KBM-7 (cell line): ENCODE data around the gene MEIS3.
A peak's percentile ranks its signal among the peaks of the same experiment; 100 is the strongest.
"Not testable (repeated sequence)": the region's sequence is repeated elsewhere in the genome, so short reads cannot be mapped to it uniquely, and the experiment has no call there.

Experiments used
- DNase-seq: peaks from one replicate; pipeline ENCODE4 v3.0.0-alpha.2; 2015
- in situ Hi-C: fragments of 300-500 bp; cut with MboI; formaldehyde crosslinking; loops from 2 replicates; pipeline ENCODE4 v1.14.3; 2020; ENCODE audit warnings: low sequenced_read_pairs, low pct_unique_long_range_greater_than_20kb, mixed read lengths

MEIS3 gene

DNA sequence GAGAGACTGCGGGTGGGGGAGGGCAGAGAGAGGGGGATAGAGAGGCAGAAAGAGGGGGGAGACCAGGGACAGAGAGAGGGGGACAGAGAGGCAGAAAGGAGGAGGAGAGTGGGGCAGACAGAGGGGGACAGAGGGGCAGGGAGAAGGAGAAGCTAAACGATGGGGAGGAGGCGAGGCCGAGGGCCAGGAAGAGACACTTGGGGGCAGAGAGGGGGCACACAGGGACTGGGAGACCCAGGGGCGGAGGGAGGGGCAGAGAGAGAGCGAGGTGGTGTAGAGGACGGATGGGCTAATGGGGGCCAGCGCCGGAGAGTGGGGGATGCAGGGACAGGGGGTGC is 666 bp downstream of the MEIS3 start:
- DNase-seq, result no peak
- in situ Hi-C loops, result no loop called here

GRCh38 chr19:47417746-47418691 is 1.3 kb downstream of the MEIS3 start:
- DNase-seq, result no peak
- in situ Hi-C loops, result no loop called here

DNA sequence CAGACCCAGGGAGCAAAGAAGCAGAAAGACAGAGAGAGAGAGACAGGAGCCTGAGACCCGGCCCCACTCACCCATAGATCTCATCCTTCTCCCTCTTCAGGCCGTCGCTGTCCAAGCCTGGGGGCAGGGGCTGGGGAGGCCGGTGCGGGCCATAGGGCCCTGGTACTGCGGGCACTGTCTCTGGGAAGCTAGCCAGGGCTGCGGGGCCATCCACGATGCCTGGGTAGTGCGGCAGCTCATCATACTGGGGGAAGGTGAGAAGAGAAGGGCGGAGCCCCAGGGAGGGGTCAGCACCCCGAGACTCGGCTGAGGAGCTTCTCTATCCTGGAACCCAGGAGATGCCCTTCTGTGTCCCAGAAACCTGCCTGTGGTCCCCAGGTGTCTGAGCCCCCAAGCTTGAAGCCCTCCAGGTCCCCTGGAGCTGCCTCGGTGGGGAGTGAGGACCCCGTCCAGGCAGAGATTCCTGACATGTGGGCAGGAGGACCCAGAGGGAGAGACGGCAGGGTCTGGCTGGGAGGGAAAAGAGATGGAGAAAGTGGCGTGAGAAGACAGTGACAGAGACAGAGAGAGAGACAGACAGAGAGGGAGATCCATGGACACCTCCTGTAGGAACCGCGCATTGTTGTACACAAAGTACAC is 2.1 kb downstream of the MEIS3 start:
- in situ Hi-C loops, result no loop called here
- DNase-seq, result no peak

- in situ Hi-C loops, result no loop called here
These were observed 2.7 kb downstream of the MEIS3 start for GRCh38 chr19:47416643-47416985.

DNA sequence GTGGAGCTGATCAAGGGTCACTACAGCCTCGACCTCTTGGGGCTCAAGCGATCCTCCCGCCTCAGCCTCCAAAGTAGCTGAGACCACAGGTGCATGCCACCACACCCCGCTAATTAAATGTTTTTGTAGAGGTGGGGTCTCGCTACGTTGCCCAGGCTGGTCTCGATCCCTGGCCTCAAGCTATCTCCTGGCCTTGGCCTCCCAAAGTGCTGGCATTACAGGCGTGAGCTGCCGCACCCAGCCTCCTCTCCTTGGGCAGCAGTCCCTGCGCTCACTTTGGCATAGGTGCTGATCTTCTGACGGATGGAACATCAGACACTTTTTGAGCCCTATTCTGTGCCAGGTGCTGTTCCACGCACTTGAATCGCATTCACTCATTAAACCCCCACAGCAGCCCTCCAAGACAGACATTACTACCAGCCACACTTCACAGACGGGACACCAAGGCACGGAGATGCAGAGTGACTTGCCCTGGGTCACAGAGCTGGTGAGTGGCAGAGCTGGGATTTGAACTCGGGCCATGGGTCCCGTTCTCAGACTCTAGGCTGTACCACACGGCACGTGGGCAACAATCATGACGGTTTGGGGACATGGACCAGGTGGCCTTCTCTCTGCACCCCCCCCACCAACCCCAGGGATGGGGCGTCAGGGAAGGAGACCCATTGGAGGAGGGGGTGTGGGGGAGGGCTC is 3.2 kb downstream of the MEIS3 start:
- in situ Hi-C loops, result no loop called here
- DNase-seq, result no peak

More at GRCh38 chr19:47416643-47416985, 2.7 kb downstream of the MEIS3 start:
- DNase-seq, result no peak

- in situ Hi-C loops, result no loop called here
- DNase-seq, result peak; percentile 56
These were observed 4.9 kb downstream of the MEIS3 start for GRCh38 chr19:47414469-47414868.

- in situ Hi-C loops, result no loop called here
- no peak for DNase-seq
These were observed 5.4 kb downstream of the MEIS3 start for GRCh38 chr19:47413941-47414340.

DNA sequence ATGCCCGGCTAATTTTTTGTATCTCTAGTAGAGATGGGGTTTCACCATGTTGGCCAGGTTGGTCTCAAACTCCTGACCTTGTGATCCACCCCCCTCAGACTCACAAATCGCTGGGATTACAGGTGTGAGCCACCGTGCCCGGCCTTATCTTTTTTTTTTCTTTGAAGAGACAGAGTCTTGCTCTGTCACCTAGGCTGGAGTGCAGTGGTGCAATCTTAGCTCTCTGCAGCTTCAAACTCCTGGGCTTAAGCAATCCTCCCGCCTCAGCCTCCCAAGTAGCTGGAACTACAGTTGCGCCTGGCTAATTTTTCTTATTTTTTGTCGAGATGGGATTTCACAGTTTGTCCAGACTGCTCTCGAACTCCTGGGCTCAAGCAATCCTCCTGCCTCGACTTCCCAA is 7.6 kb downstream of the MEIS3 start:
- DNase-seq, in situ Hi-C loops: not testable (repeated sequence)

DNA sequence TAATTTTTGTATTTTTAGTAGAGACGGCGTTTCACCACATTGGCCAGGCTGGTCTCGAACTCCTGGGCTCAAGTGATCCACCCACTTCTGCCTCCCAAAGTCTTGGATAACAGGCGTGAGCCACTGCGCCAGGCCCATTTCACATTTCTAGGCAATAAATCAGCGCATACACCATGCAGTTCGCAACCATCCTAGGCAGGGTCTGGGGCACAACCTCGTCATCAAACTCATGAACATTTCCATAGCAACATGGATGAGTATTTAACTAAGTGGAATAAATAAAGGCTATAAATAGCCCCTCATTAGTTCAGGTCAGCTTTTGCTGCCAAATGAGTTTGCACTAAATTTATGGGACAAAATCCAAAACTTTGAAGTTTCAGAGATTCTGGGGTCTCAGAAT is 8.2 kb downstream of the MEIS3 start:
- in situ Hi-C loops, result no loop called here
- no peak for DNase-seq

DNA sequence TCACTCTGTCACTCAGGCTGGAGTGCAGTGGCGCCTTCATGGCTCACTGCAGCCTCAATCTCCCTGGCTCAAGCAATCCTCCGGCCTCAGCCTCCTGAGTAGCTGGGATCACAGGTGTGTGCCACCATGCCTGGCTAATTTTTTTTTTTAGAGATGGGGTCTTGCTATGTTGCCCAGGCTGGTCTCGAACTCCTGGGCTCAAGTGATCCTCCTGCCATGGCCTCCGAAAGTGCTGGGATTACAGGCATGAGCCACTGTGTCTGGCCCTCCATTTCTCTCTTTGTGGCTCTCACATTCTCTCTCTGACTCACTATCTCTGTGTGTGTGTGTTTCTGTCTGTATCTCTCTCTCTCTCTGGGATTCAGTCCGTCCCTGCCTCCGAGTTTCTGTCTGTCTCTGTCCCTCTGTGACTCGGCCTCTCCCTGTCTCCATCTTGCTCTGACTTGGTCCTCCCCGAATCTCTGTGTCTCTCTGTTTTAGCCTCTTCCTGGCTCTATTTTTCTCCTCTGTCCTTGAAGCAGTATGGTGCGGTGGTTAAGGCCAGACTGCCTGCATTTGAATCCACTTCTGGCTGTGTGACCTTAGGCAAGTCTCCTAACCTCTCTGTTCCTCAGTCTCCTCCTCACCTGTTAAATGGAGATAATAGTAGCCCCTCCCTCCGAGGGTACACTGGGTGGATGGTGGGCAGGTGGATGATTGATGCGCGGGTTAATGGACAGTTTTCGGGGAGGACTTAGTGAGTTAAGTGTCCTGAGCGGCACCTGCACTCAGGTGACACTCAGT is 11.0 kb downstream of the MEIS3 start:
- in situ Hi-C loops, result loop anchor here (10.0 kb wide), 1 partner anchor 114 kb away; no protein-coding TSS in a partner anchor

DNA sequence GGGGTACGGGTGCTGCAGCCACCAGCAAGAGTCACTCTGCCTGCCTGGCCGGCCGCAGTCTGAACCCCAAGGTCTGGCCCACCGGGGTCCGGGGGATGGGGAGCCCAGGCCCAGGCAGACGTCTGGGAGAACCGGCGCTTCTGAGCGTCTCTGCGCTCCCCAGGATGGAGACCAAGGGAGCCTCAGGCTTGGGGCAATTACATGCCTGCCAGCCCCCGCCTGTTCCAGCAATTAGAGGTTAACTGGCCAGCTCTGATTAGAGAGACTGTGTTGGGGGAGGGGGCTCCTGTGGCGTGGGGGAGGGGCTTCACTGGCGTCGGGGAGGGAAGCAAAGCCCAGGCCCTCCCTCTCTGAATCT is 11.9 kb downstream of the MEIS3 start:
- in situ Hi-C loops, result loop anchor here (10.0 kb wide), 1 partner anchor 113 kb away; no protein-coding TSS in a partner anchor
- no peak for DNase-seq

More for the DNA sequence above, 11.0 kb downstream of the MEIS3 start:
- no peak for DNase-seq

GRCh38 chr19:47406711-47407416 is 12.5 kb downstream of the MEIS3 start:
- DNase-seq, result no peak
- in situ Hi-C loops, result loop anchor here (10.0 kb wide), 1 partner anchor 112 kb away; no protein-coding TSS in a partner anchor

GRCh38 chr19:47405854-47406417 is 13.4 kb downstream of the MEIS3 start:
- DNase-seq, result no peak
- in situ Hi-C loops, result loop anchor here (10.0 kb wide), 1 partner anchor 111 kb away; no protein-coding TSS in a partner anchor

DNA sequence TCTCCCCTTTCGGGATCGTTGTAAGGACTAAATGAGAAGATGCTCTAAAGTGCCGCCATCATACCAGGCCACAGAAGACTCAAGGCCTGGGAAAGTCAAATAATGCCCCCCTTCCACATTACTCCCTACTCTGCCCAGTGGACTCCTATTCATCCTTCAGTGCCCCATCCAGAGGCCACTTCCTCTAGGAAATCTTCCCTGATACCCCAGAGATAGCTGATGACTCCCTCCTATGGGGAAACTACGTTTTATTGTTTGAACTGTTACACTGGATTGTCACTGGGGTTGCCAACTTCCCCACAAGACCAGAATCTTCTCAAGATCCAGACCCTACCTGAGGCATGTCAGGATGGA is 14.2 kb downstream of the MEIS3 start:
- in situ Hi-C loops, result loop anchor here (10.0 kb wide), 1 partner anchor 110 kb away; no protein-coding TSS in a partner anchor

GRCh38 chr19:47404334-47405196 is 14.8 kb downstream of the MEIS3 start:
- in situ Hi-C loops, result loop anchor here (10.0 kb wide), 1 partner anchor 110 kb away; no protein-coding TSS in a partner anchor
- DNase-seq, result no peak

More for the DNA sequence above, 14.2 kb downstream of the MEIS3 start:
- DNase-seq, result no peak

GRCh38 chr19:47402504-47402903 is 16.8 kb downstream of the MEIS3 start:
- DNase-seq, result no peak
- in situ Hi-C loops, result loop anchor here (10.0 kb wide), 1 partner anchor 108 kb away; no protein-coding TSS in a partner anchor
